D721Med (cell line): ENCODE data around the gene CFAP157.

Source experiments
- DNase-seq: peaks from one replicate; pipeline ENCODE4 v3.0.0; 2011; ENCODE audit warnings: low spot score; ENCODE audit not compliant: insufficient read length
- FAIRE-seq: peaks from 2 replicates; lab custom pipeline; 2011; peaks lifted over from hg19 to GRCh38; lab: Jason Lieb, UNC
- TF ChIP-seq, protein P1 (sequence below): IDR thresholded peaks from 2 replicates; pipeline ENCODE4 v1.5.1; 2012; ENCODE audit warnings: mild to moderate bottlenecking, control low read depth; ENCODE audit not compliant: insufficient read depth; ENCODE audit errors: missing control alignments

The CFAP157 gene

GRCh38 chr9:127722055-127722745 lies 15.4 kb downstream of the CFAP157 start:
- no peak for DNase-seq
- TF ChIP-seq, protein P1, sequence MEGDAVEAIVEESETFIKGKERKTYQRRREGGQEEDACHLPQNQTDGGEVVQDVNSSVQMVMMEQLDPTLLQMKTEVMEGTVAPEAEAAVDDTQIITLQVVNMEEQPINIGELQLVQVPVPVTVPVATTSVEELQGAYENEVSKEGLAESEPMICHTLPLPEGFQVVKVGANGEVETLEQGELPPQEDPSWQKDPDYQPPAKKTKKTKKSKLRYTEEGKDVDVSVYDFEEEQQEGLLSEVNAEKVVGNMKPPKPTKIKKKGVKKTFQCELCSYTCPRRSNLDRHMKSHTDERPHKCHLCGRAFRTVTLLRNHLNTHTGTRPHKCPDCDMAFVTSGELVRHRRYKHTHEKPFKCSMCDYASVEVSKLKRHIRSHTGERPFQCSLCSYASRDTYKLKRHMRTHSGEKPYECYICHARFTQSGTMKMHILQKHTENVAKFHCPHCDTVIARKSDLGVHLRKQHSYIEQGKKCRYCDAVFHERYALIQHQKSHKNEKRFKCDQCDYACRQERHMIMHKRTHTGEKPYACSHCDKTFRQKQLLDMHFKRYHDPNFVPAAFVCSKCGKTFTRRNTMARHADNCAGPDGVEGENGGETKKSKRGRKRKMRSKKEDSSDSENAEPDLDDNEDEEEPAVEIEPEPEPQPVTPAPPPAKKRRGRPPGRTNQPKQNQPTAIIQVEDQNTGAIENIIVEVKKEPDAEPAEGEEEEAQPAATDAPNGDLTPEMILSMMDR = no peak
- no peak for FAIRE-seq

DNA sequence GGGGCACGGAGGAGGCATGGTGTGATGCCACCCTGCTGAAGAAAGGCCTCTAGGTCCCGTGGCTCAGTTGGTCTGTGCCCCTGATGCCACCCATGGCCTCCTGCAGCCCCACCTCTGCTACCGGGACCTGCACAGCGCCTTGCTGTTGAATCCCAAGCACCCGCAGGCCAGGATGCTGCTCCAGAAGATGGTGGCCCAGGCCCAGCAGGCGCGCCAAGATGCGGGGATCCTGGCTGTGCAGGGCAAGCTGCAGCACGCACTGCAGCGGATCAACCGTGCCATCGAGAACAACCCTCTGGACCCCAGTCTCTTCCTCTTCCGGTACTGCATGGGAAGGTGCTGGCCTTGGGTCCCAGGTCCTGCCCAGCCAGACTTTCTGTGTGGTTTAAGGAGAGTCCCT lies 16.2 kb downstream of the CFAP157 start:
- DNase-seq = no peak
- FAIRE-seq = no peak
- TF ChIP-seq, protein P1 = no peak

GRCh38 chr9:127723444-127723843 lies 16.7 kb downstream of the CFAP157 start:
- TF ChIP-seq, protein P1 = no peak
- no peak for DNase-seq
- FAIRE-seq = no peak

DNA sequence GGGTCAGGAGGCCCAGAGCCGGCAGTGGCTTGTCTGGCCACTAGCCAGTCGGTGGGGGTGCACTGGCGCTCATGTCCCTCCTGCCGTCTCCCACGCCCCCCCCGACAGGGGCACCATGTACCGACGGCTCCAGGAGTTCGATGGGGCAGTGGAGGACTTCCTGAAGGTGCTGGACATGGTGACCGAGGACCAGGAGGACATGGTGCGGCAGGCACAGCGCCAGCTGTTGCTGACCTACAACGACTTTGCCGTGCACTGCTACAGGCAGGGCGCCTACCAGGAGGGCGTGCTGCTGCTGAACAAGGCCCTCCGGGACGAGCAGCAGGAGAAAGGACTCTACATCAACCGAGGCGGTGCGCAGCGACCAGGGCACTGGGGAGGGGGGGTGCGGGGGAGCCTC lies 17.2 kb downstream of the CFAP157 start:
- DNase-seq (no peak), FAIRE-seq (no peak)
- TF ChIP-seq, protein P1 = no peak

DNA sequence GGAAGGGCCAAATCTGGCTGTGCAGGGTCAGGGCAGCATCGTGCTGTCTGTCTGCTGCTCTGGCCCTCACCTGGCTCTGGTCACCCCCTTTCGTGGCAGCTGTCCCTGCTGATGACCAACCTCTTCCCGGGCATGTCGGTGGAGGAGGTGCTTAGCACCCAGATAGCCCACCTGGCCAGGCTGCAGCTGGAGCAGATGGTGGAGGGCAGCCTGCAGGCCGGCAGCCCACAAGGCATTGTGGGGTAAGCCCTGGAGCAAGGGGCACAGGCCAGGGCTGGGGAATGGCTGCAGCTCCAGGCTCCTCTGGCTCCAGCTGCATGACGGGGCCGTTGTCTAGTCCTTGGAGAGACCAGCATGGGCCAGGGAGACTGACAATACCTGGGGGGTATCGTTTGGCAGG lies 20.1 kb downstream of the CFAP157 start:
- TF ChIP-seq, protein P1 = no peak
- DNase-seq (no peak), FAIRE-seq (no peak)

DNA sequence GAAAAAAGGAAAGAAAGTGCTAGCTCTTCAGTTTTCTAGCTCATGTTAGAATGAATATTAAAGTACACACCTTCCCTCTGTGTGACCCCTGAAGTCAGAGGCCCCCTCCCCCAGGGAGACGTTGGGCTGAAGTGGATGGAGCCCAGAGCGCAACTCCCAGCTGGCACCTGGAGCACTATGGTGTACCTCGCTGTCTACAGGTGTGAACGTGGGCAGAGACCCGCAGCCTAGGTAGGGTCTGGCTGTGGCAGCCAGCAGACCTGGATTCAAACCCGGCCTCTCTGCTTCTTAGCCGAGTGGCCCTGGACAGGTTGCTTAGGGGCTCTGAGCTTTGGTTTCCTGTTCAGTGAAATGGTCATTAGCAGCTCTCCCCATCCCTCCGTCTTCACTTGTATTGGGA lies 22.0 kb downstream of the CFAP157 start:
- TF ChIP-seq, protein P1 = no peak

GRCh38 chr9:127729522-127730256 lies 22.9 kb downstream of the CFAP157 start:
- FAIRE-seq = no peak
- no peak for DNase-seq
- TF ChIP-seq, protein P1 = no peak

More for the DNA sequence above, 22.0 kb downstream of the CFAP157 start:
- DNase-seq (no peak), FAIRE-seq (no peak)
